Activated naive CD4-positive, alpha-beta T cell treated with anti-CD3 and anti-CD28 coated beads, Interleukin-2, amount 10 ng/mL, durations not matched to agents 7 days and 5 days (primary cell): Measurements from ENCODE around the gene GPATCH8.

ENCODE experiments used
- CTCF ChIA-PET: fragments of 350-600 bp; sonication (Branson Sonifier 250); formaldehyde crosslinking; loops from one replicate; lab custom pipeline; 2021; ENCODE audit warnings: antibody characterized with exemption; lab: Charles Lee
- DNase-seq: peaks from one replicate; pipeline ENCODE4 v3.0.0-alpha.2; 2020
- H3K27ac Mint-ChIP-seq: one replicate; pipeline ENCODE4 v1.8.0; 2021; ENCODE audit warnings: mild to moderate bottlenecking, moderate library complexity, mixed read lengths
- H3K27me3 Mint-ChIP-seq: one replicate; pipeline ENCODE4 v1.8.0; 2021; ENCODE audit warnings: mild to moderate bottlenecking, mixed read lengths
- H3K36me3 Mint-ChIP-seq: one replicate; pipeline ENCODE4 v1.8.0; 2021; ENCODE audit warnings: mixed read lengths
- H3K4me1 Mint-ChIP-seq: one replicate; pipeline ENCODE4 v1.8.0; 2021; ENCODE audit warnings: mixed read lengths
- H3K4me3 Mint-ChIP-seq: one replicate; pipeline ENCODE4 v1.8.0; 2021; ENCODE audit warnings: mild to moderate bottlenecking, moderate library complexity, mixed read lengths
- H3K9me3 Mint-ChIP-seq: one replicate; pipeline ENCODE4 v1.8.0; 2021; ENCODE audit warnings: mixed read lengths

GPATCH8 gene

GRCh38 chr17:44351961-44352827 is 151.0 kb downstream of the GPATCH8 start:
- Mint-ChIP-seq H3K36me3 (peaks cover 15% of the 10 kb centered on the region), H3K27ac (no peak overlapping the region), H3K4me3 (peak overlapping the region; percentile 56), H3K27me3 (peaks cover 25% of the 10 kb centered on the region), H3K9me3 (no peaks in the 10 kb centered on the region), H3K4me1 (peaks cover 10% of the 10 kb centered on the region)
- DNase-seq: no peak
- CTCF ChIA-PET: interaction anchor here (1.0 to 5.5 kb wide), 8 partner anchors 9 to 171 kb away, joined by 4 to 34 read pairs (median 5); partner anchors contain the start of gene FAM171A2

- Mint-ChIP-seq H3K27me3 (peaks cover 24% of the 10 kb centered on the region), H3K4me1 (peaks cover 11% of the 10 kb centered on the region)
- CTCF ChIA-PET: interaction anchor here (1.0 to 5.5 kb wide), 8 partner anchors 9 to 172 kb away, joined by 4 to 34 read pairs (median 7); partner anchors contain the start of gene FAM171A2
Observed at GRCh38 chr17:44351464-44351863, 151.7 kb downstream of the GPATCH8 start.

GRCh38 chr17:44350733-44351226 is 152.4 kb downstream of the GPATCH8 start:
- H3K27me3 Mint-ChIP-seq: peaks cover 17% of the 10 kb centered on the region
- DNase-seq: peak; percentile 83
- no peak overlapping the region for H3K27ac Mint-ChIP-seq
- no peak overlapping the region for H3K4me3 Mint-ChIP-seq
- CTCF ChIA-PET: interaction anchor here (1.0 to 5.5 kb wide), 9 partner anchors 9 to 173 kb away, joined by 3 to 34 read pairs (median 4); partner anchors contain the start of gene FAM171A2
- H3K4me1 Mint-ChIP-seq: peaks cover 18% of the 10 kb centered on the region
- H3K36me3 Mint-ChIP-seq: peaks cover 15% of the 10 kb centered on the region
- no peaks in the 10 kb centered on the region for H3K9me3 Mint-ChIP-seq

More at GRCh38 chr17:44351464-44351863, 151.7 kb downstream of the GPATCH8 start:
- Mint-ChIP-seq H3K9me3 (no peaks in the 10 kb centered on the region), H3K27ac (no peak overlapping the region), H3K36me3 (peaks cover 15% of the 10 kb centered on the region), H3K4me3 (no peak overlapping the region)
- no peak for DNase-seq

GRCh38 chr17:44349553-44350070 is 153.6 kb downstream of the GPATCH8 start:
- peaks cover 29% of the 10 kb centered on the region for H3K4me1 Mint-ChIP-seq
- no peak for DNase-seq
- H3K36me3 Mint-ChIP-seq: peaks cover 15% of the 10 kb centered on the region

GRCh38 chr17:44348988-44349364 is 154.2 kb downstream of the GPATCH8 start:
- H3K36me3 Mint-ChIP-seq: peaks cover 15% of the 10 kb centered on the region
- peaks cover 12% of the 10 kb centered on the region for H3K27me3 Mint-ChIP-seq
- no peaks in the 10 kb centered on the region for H3K9me3 Mint-ChIP-seq
- H3K27ac Mint-ChIP-seq: no peak overlapping the region
- CTCF ChIA-PET: interaction anchor here (1.4 to 5.5 kb wide), 4 partner anchors 13 to 139 kb away, joined by 3 to 34 read pairs (median 19); partner anchors contain the start of gene FAM171A2
- no peak overlapping the region for H3K4me3 Mint-ChIP-seq
- DNase-seq: no peak
- peaks cover 32% of the 10 kb centered on the region for H3K4me1 Mint-ChIP-seq

More at GRCh38 chr17:44349553-44350070, 153.6 kb downstream of the GPATCH8 start:
- peaks cover 14% of the 10 kb centered on the region for H3K27me3 Mint-ChIP-seq
- no peak overlapping the region for H3K27ac Mint-ChIP-seq
- H3K9me3 Mint-ChIP-seq: no peaks in the 10 kb centered on the region
- CTCF ChIA-PET: interaction anchor here (0.6 to 5.5 kb wide), 7 partner anchors 12 to 146 kb away, joined by 3 to 34 read pairs (median 4); partner anchors contain the start of gene FAM171A2
- no peak overlapping the region for H3K4me3 Mint-ChIP-seq

GRCh38 chr17:44348234-44348987 is 154.8 kb downstream of the GPATCH8 start:
- CTCF ChIA-PET: interaction anchor here (1.6 to 5.5 kb wide), 3 partner anchors 13 to 144 kb away, joined by 7 to 34 read pairs (median 20); partner anchors contain the start of gene FAM171A2
- Mint-ChIP-seq H3K4me1 (peaks cover 32% of the 10 kb centered on the region), H3K9me3 (no peaks in the 10 kb centered on the region), H3K36me3 (peaks cover 15% of the 10 kb centered on the region), H3K4me3 (no peak overlapping the region), H3K27ac (no peak overlapping the region), H3K27me3 (peaks cover 17% of the 10 kb centered on the region)
- no peak for DNase-seq
